Caco-2 (cell line): ENCODE measurements around the gene GRM1. TPM values are rescaled to one million over a fixed set of nuclear protein-coding genes. Genes with fewer than 3 reads are reported as not detected.

Experiments used
- BruUV-seq: library from RNA; stranded (reverse); fragments of 400-500 nt; replicated peaks from 2 replicates; lab custom pipeline; 2021; lab: Mats Ljungman, UMichigan
- CTCF ChIA-PET: fragments of 300-600 bp; sonication (Branson Sonifier 250); formaldehyde crosslinking; loops from one replicate; lab custom pipeline; 2022; ENCODE audit warnings: antibody characterized with exemption; lab: Charles Lee
- POLR2A ChIA-PET: fragments of 300-600 bp; sonication (Branson Sonifier 250); formaldehyde crosslinking; loops from one replicate; lab custom pipeline; 2022; ENCODE audit warnings: antibody characterized with exemption; lab: Charles Lee
- DNase-seq, 2 experiments: peaks; one replicate each; pipeline versions ENCODE4 v3.0.0 to v3.0.0-alpha.2; 2020 to 2022
- H3K27me3 ChIP-seq: replicated peaks from 2 replicates; pipeline ENCODE4 v1.6.0; 2011; ENCODE audit warnings: low read length; ENCODE audit not compliant: control insufficient read depth, insufficient read depth
- H3K36me3 ChIP-seq: 2 replicates; pipeline ENCODE4 v1.5.1; 2011; ENCODE audit warnings: low read length; ENCODE audit not compliant: control insufficient read depth, insufficient read depth
- H3K4me1 ChIP-seq: fragments of 250-450 bp; sonication (Bioruptor Pico); 2 replicates; pipeline ENCODE4 v1.5.1; 2020; ENCODE audit warnings: mild to moderate bottlenecking
- H3K4me3 ChIP-seq: 2 replicates; pipeline ENCODE4 v1.5.1; 2011; ENCODE audit warnings: low read depth, mild to moderate bottlenecking, control low read depth, low read length
- H3K9me3 ChIP-seq: fragments of 250-450 bp; sonication (Bioruptor Pico); 2 replicates; pipeline ENCODE4 v1.5.1; 2020; ENCODE audit warnings: mild to moderate bottlenecking, moderate library complexity
- H3K27ac Mint-ChIP-seq: one replicate; pipeline ENCODE4 v1.8.0; 2022; ENCODE audit warnings: mixed read lengths; ENCODE audit not compliant: unreplicated experiment
- H3K27me3 Mint-ChIP-seq: one replicate; pipeline ENCODE4 v1.8.0; 2022; ENCODE audit warnings: mixed read lengths; ENCODE audit not compliant: insufficient read depth, unreplicated experiment
- H3K36me3 Mint-ChIP-seq: one replicate; pipeline ENCODE4 v1.8.0; 2022; ENCODE audit warnings: mild to moderate bottlenecking, mixed read lengths; ENCODE audit not compliant: insufficient read depth, unreplicated experiment
- H3K4me1 Mint-ChIP-seq: one replicate; pipeline ENCODE4 v1.8.0; 2022; ENCODE audit warnings: low read depth, mixed read lengths; ENCODE audit not compliant: unreplicated experiment
- H3K4me3 Mint-ChIP-seq: one replicate; pipeline ENCODE4 v1.8.0; 2022; ENCODE audit warnings: mild to moderate bottlenecking, moderate library complexity, mixed read lengths; ENCODE audit not compliant: unreplicated experiment
- H3K9me3 Mint-ChIP-seq: one replicate; pipeline ENCODE4 v1.8.0; 2022; ENCODE audit warnings: mixed read lengths; ENCODE audit not compliant: unreplicated experiment
- intact Hi-C: fragments of 100-400 bp; cut with micrococcal nuclease; formaldehyde crosslinking; loops from one replicate; pipeline ENCODE4 v1.10.0; 2022; ENCODE audit not compliant: unreplicated experiment
- total RNA-seq: library from RNA; stranded (reverse); gene quantifications from 2 replicates; pipeline ENCODE4 v1.2.3, GENCODE V29; 2022
- TF ChIP-seq, protein P1 (sequence below), 2 experiments: fragments of 200-600 bp in 1 of 2; IDR thresholded peaks; 1 replicate in 1 of 2; 2 replicates in 1 of 2; pipeline versions ENCODE4 v1.5.1 to v1.8.0; 2011 to 2022; ENCODE audit warnings: antibody characterized with exemption in 1 of 2, control low read depth in 1 of 2, inconsistent platforms in 1 of 2, low read depth in 1 of 2, low read length in 1 of 2, mild to moderate bottlenecking in 1 of 2, moderate library complexity in 1 of 2; ENCODE audit not compliant: insufficient read depth in 1 of 2, severe bottlenecking in 1 of 2, unreplicated experiment in 1 of 2

The GRM1 gene
- total RNA-seq, 1 experiment from 2014 or later, result not detected

- H3K9me3 ChIP-seq, result no peaks in the 10 kb centered on the region
- no peaks in the 10 kb centered on the region for H3K9me3 Mint-ChIP-seq
- no peak for DNase-seq
- no peak overlapping the region for H3K4me3 Mint-ChIP-seq
- no peaks in the 10 kb centered on the region for H3K36me3 Mint-ChIP-seq
- intact Hi-C loops, result no loop called here
- H3K36me3 ChIP-seq, result no peaks in the 10 kb centered on the region
- H3K27me3 Mint-ChIP-seq, result peaks cover 8% of the 10 kb centered on the region
- ChIA-PET CTCF (no interaction called here), POLR2A (no interaction called here)
- H3K4me3 ChIP-seq, result no peak overlapping the region
- H3K27ac Mint-ChIP-seq, result no peak overlapping the region
- TF ChIP-seq, protein P1, sequence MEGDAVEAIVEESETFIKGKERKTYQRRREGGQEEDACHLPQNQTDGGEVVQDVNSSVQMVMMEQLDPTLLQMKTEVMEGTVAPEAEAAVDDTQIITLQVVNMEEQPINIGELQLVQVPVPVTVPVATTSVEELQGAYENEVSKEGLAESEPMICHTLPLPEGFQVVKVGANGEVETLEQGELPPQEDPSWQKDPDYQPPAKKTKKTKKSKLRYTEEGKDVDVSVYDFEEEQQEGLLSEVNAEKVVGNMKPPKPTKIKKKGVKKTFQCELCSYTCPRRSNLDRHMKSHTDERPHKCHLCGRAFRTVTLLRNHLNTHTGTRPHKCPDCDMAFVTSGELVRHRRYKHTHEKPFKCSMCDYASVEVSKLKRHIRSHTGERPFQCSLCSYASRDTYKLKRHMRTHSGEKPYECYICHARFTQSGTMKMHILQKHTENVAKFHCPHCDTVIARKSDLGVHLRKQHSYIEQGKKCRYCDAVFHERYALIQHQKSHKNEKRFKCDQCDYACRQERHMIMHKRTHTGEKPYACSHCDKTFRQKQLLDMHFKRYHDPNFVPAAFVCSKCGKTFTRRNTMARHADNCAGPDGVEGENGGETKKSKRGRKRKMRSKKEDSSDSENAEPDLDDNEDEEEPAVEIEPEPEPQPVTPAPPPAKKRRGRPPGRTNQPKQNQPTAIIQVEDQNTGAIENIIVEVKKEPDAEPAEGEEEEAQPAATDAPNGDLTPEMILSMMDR (IDR thresholded peaks at IDR 0.05; ENCODE audit: insufficient read depth in 1 of 2, low read depth in 1 of 2, low read length in 1 of 2, severe bottlenecking in 1 of 2, unreplicated experiment in 1 of 2), result no peak
- no TSS peak for BruUV-seq
- no peaks in the 10 kb centered on the region for H3K4me1 Mint-ChIP-seq
- H3K4me1 ChIP-seq, result no peaks in the 10 kb centered on the region
- H3K27me3 ChIP-seq, result no peaks in the 10 kb centered on the region
These were observed 312.8 kb downstream of the GRM1 start for GRCh38 chr6:146341493-146342230.

- no peak overlapping the region for H3K4me3 Mint-ChIP-seq
- no peaks in the 10 kb centered on the region for H3K27me3 ChIP-seq
- BruUV-seq, result no TSS peak
- TF ChIP-seq, protein P1 (IDR thresholded peaks at IDR 0.05; ENCODE audit: insufficient read depth in 1 of 2, low read depth in 1 of 2, low read length in 1 of 2, severe bottlenecking in 1 of 2, unreplicated experiment in 1 of 2), result no peak
- no peaks in the 10 kb centered on the region for H3K4me1 ChIP-seq
- ChIA-PET CTCF (no interaction called here), POLR2A (no interaction called here)
- no peaks in the 10 kb centered on the region for H3K36me3 ChIP-seq
- no peaks in the 10 kb centered on the region for H3K4me1 Mint-ChIP-seq
- no peaks in the 10 kb centered on the region for H3K9me3 ChIP-seq
- intact Hi-C loops, result no loop called here
- no peak overlapping the region for H3K27ac Mint-ChIP-seq
- no peaks in the 10 kb centered on the region for H3K36me3 Mint-ChIP-seq
- H3K27me3 Mint-ChIP-seq, result peaks cover 6% of the 10 kb centered on the region
- H3K4me3 ChIP-seq, result no peak overlapping the region
- no peak for DNase-seq
- no peaks in the 10 kb centered on the region for H3K9me3 Mint-ChIP-seq
These were observed 316.7 kb downstream of the GRM1 start for GRCh38 chr6:146345598-146345997.

DNA sequence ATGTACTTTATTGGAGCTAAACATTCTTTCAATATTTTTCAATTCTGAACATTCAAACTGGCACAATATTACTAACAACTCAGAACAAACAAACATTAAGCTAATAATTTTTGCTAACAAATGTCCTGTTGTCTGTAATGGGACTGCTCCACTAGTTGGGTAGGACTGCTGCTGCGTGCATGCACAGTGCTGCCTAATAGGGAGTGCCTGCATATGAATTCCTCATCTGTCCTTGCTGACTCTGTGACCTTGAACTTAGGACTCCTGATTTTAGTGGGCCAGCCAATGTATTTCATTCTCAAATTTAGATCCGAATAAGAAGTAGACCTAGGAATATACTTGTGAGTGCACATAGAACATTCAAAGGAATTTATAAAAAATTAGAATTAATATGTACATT lies 318.2 kb downstream of the GRM1 start:
- no peak for DNase-seq
- H3K9me3 ChIP-seq, result no peaks in the 10 kb centered on the region
- no peaks in the 10 kb centered on the region for H3K4me1 ChIP-seq
- peaks cover 6% of the 10 kb centered on the region for H3K27me3 Mint-ChIP-seq
- ChIA-PET CTCF (no interaction called here), POLR2A (no interaction called here)
- no peaks in the 10 kb centered on the region for H3K36me3 ChIP-seq
- H3K4me3 ChIP-seq, result no peak overlapping the region
- H3K4me3 Mint-ChIP-seq, result no peak overlapping the region
- no peaks in the 10 kb centered on the region for H3K36me3 Mint-ChIP-seq
- TF ChIP-seq, protein P1 (IDR thresholded peaks at IDR 0.05; ENCODE audit: insufficient read depth in 1 of 2, low read depth in 1 of 2, low read length in 1 of 2, severe bottlenecking in 1 of 2, unreplicated experiment in 1 of 2), result no peak
- no peaks in the 10 kb centered on the region for H3K4me1 Mint-ChIP-seq
- intact Hi-C loops, result no loop called here
- BruUV-seq, result no TSS peak
- no peaks in the 10 kb centered on the region for H3K9me3 Mint-ChIP-seq
- no peaks in the 10 kb centered on the region for H3K27me3 ChIP-seq
- H3K27ac Mint-ChIP-seq, result no peak overlapping the region
